RPMI8226 (cell line): Measurements from ENCODE around the gene TTC23.

Experiments
- DNase-seq: peaks from one replicate; pipeline ENCODE4 v3.0.0-alpha.2; 2015

The TTC23 gene

DNA sequence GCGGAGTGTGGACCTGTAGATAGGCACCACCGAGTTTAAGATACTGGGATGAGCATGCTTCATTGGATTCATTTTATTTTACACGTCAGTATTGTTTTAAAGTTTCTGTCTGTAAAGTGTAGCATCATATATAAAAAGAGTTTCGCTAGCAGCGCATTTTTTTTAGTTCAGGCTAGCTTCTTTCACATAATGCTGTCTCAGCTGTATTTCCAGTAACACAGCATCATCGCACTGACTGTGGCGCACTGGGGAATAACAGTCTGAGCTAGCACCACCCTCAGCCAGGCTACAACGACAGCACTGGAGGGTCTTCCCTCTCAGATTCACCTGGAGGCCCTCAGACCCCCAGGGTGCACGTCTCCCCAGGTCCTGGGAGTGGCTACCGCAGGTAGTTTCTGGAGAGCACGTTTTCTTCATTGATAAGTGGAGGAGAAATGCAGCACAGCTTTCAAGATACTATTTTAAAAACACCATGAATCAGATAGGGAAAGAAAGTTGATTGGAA lies 115.0 kb downstream of the TTC23 start:
- peak; percentile 27 for DNase-seq

DNA sequence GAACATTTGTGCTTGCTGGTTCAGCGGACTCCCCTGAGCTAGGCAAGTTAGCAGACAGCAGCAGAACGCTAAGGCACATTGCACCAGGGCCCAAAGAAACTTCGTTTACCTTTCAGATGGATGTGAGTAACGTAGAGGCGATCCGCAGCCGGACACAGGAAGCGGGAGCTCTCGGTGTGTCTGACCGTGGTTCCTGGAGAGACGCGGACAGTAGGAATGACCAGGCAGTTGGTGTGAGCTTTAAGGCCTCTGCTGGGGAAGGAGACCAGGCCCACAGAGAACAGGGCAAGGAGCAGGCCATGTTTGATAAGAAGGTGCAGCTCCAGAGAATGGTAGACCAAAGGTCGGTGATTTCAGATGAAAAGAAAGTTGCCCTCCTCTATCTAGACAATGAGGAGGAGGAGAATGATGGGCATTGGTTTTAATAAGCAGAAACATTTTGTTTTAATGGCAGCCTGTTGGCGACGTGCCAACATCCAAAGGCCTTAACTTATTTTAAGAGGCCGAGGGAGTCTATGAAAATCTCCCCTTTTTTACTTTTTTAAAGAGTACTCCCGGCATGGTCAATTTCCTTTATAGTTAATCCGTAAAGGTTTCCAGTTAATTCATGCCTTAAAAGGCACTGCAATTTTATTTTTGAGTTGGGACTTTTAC lies 116.6 kb downstream of the TTC23 start:
- DNase-seq, result no peak

DNA sequence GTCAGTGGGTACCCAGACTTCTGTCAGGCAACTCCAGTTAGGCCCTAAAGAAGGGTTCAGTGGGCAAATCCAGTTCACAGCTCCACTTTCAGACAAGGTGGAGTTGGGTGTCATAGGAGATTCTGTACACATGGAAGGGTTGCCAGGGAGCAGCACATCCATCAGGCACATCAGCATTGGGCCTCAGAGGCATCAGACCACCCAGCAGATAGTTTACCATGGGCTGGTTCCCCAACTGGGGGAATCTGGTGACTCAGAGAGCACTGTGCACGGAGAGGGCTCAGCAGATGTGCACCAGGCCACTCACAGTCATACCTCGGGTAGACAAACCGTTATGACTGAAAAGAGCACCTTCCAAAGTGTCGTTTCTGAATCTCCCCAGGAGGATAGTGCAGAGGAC lies 117.3 kb downstream of the TTC23 start:
- no peak for DNase-seq

DNA sequence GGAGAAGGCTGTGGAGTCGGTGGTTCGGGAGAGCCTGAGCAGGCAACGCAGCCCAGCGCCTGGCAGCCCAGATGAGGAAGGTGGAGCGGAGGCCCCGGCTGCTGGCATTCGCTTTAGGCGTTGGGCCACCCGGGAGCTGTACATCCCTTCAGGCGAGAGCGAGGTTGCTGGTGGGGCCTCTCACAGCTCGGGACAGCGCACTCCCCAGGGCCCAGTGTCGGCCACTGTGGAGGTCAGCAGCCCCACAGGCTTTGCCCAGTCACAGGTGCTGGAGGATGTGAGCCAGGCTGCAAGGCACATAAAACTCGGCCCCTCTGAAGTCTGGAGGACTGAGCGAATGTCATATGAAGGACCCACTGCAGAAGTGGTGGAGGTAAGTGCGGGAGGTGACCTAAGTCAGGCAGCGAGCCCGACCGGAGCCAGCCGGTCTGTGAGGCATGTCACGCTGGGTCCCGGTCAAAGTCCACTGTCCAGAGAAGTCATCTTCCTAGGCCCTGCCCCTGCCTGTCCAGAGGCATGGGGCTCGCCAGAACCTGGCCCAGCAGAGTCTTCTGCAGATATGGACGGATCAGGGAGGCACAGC lies 117.8 kb downstream of the TTC23 start:
- no peak for DNase-seq

DNA sequence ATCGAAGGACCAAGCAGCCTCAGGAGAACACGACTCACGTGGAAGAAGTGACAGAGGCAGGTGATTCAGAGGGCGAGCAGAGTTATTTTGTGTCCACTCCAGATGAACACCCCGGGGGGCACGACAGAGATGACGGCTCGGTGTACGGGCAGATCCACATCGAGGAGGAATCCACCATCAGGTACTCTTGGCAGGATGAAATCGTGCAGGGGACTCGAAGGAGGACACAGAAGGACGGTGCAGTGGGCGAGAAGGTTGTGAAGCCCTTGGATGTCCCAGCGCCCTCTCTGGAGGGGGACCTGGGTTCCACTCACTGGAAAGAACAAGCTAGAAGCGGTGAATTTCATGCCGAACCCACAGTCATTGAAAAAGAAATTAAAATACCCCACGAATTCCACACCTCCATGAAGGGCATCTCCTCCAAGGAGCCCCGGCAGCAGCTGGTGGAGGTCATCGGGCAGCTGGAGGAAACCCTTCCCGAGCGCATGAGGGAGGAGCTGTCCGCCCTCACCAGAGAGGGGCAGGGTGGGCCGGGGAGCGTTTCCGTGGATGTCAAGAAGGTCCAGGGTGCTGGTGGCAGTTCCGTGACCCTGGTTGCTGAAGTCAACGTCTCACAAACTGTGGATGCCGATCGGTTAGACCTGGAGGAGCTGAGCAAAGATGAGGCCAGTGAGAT lies 118.5 kb downstream of the TTC23 start:
- DNase-seq, result no peak

DNA sequence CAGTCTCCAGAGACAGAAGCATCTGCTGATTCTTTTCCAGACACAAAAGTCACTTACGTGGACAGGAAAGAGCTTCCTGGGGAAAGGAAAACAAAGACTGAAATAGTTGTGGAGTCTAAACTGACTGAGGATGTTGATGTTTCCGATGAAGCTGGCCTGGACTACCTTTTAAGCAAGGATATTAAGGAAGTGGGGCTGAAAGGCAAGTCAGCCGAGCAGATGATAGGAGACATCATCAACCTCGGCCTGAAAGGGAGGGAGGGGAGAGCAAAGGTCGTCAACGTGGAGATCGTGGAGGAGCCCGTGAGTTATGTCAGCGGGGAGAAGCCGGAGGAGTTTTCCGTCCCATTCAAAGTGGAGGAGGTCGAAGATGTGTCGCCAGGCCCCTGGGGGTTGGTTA lies 119.1 kb downstream of the TTC23 start:
- DNase-seq, result no peak

DNA sequence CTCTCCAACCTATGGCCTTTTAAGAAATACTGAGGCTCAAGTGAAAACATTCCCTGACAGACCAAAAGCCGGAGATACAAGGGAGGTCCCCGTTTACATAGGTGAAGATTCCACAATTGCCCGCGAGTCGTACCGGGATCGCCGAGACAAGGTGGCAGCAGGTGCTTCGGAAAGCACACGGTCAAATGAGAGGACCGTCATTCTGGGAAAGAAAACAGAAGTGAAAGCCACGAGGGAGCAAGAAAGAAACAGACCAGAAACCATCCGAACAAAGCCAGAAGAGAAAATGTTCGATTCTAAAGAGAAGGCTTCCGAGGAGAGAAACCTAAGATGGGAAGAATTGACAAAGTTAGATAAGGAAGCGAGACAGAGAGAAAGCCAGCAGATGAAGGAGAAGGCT lies 119.7 kb downstream of the TTC23 start:
- DNase-seq, result no peak

DNA sequence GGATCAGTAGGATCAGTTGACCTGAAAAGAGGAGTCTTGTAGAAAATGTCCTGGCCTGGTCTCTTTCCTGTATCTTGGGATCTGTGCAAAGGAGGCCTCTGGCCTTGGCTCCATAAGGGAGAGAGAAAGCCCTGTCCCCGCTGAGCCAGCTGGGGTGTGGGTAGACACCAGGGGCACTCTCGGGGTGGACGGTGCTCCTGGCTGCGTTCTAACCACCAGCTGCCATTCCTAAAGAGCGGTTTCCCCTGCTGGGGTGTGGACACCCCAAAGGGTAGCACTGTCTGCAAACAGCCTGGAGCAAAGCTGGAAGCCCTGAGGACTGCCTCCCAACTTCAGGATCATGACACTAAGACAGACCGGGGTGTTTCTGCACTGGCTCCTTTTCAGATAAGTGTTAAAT lies 121.0 kb downstream of the TTC23 start:
- DNase-seq, result no peak

DNA sequence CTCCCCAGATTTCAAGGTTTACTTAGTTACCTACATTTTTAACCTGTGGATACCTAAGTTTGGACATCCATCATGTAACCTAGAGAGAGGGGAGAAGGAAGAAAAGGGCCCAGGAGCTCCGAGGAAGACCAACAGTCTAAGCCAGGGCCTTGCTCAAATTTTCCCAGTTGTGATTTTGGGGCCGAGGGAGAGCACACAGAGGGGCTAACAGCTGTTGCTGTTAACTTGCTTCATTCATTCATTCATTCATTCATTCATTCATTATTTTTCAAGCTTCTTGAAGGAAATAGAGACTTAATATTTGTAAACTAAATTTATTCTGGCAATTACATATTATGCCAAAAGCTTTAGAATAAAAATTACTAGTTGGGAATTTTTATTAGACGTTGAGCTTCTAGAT lies 121.6 kb downstream of the TTC23 start:
- no peak for DNase-seq

DNA sequence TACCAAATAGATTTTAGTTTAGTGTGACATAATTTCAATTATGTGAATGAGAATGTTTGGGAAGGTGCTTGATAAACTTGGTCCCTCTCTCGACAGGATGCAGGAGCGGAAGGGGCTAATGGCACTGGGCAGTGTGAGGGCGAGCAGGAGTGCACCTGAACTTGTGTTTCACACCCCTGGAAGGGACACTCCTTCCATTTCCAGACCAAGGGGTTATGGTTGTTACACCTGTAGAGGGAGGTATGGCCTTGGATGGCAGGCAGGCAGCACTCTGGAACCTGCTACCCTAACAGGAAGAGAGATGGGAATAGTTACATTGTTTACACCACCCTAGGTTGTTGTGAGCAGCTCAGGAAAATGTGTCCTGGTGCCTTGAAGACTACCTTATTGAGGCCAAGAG lies 122.5 kb downstream of the TTC23 start:
- no peak for DNase-seq

DNA sequence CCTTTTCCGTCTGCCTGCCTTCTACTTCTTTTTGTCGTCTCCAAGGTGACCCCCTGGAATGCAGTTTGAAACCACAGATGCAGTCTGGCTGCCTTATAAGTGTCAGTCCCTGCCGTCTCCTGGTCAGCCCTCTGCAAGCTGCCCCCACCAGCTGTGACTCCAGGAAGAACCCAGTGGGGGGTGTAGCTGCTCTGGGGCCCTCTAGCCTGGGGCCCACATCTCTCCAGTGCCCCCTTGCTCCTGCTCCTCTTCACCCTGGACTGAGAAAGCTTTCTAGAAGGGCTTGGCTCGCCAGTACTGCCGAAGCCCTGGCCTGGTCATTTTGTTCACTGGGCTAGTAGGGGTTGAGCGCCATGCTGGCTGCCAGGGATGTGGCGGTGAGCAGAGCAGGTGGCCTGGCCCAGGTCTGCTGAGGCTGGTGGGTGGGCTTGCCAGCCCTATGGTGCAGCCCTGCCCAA lies 123.2 kb downstream of the TTC23 start:
- no peak for DNase-seq

DNA sequence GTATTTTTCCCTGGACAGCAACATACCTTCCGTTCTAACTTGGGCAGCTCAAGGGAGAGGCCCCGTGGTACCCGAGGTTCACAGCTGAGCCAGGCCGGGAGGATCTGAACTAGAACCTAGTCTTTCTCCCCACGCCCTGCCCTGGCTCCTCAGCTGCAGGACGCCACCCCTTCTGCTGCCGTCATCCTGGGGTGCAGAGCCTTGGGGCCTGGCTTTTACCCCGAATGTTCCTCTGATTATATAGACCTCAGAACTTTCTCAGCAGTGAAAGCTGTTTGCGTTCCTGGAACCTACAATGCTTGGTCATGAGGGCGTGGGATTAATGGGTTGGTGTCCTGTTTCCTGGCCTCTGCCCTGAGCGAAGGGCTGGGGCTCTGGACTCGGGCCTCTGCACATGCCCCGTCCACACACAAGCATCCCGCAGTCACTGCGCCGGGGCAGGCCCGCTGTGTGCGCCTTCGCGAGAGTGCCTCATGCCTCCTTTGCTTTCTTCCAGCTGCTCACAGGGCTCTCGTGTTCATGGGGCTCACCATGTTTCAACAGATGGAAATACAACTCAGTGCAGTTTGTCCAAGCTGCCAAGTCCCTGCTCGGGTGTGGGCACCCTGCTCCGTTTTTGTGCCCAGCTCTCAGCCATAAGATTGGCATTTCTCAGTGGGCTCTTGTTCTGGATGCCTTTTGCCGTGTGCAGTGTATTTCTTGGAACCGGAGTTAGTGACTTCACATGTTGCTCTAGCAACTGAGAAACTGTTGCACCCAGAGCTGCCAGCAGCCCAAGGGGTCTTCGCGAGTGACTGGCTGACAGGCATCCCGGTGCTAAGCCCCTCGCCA lies 124.1 kb downstream of the TTC23 start:
- DNase-seq, result no peak

DNA sequence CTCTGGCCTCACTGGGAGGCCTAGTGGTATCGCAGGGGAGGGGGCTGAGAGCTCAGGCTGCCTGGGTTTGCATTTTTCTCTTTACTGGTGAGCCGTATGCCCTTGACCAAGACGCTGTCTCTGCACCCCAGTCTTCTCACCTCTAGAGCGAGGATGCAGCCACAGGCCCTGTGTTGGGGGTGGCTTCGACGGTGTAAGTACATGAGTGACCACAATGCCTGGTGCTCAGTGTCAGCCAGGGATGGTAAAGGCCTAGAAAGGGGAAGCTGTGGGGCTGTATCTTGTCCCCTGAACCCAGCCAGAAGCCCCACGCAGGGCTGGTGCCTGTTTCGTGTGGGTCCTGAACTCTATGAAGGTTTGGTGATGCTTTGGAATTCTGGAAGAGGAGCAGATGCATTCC lies 124.7 kb downstream of the TTC23 start:
- no peak for DNase-seq

DNA sequence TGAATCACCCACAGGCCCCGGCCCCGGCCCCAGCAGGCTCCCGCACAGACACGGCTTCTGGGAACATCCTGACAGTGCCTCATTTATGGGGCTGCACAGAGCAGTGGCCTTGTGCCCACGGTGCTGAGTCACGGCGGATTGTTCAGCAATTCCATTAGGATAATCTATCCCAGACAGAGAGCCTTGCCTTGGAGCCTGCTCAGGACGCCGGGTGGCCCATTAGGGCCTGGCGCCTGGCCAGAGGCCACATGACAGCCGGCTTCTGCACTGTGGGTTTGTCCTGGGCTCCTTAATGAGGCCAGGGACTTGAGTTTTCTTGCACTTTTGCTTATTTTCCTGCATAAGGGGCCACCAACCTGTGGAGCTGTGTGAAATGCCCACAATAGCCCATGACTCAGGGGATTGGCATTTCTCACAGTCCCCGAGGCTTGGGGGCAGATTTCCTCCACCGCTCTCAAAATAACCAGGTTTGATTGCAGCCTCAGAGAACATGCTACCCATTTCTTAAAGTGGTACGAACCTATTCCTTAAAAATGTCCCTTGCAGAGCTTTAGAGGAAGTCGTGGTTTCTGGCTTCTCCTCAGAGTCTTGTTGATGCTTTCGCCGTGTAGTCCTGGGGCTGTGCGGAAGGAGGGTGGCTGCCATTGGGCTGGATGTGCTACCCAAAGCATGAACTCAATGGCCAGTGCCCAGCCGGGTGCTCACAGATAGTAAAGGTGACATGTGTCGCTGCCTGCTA lies 125.5 kb downstream of the TTC23 start:
- no peak for DNase-seq

DNA sequence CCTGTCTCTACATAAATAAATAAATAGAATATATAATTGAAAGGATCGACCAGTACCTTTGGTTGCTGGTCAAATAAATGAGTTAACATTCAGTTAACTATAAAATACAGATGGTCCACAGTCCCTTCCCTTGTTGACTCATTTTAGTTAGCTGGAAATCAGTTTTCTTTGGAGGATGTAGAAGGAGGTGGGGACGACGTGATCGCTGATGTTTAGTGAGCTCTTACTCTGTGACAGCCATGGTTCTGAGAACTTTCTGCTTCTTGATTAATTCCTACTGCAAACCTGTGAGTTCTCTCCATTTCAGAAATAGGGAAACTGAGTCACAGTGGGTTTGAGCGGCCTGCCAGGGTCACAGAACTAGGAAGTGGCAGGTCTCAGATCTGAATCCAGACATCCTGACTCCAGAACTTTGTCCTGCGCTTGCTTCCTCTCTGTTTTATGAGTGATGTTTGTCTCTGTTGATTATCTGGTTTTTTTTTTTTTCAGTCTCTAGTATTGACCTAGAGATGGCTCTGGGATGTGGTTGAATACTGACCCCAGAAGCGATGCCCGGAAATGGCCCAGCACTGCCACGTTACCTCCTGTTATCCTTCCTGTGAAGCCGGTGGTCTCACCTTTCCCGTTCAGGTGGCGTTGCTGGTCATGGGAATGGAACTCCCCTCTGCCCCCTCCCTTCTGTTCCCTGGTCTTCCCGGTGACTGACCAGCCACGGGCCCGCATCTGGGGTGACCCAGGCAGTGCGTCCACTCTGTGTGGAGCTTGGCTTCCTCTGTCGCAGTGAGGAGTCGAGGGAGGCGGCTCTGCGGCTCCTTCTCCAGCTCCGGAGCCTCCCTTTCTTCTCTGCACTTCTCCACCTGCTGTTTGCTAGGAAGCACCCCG lies 126.3 kb downstream of the TTC23 start:
- DNase-seq, result no peak

DNA sequence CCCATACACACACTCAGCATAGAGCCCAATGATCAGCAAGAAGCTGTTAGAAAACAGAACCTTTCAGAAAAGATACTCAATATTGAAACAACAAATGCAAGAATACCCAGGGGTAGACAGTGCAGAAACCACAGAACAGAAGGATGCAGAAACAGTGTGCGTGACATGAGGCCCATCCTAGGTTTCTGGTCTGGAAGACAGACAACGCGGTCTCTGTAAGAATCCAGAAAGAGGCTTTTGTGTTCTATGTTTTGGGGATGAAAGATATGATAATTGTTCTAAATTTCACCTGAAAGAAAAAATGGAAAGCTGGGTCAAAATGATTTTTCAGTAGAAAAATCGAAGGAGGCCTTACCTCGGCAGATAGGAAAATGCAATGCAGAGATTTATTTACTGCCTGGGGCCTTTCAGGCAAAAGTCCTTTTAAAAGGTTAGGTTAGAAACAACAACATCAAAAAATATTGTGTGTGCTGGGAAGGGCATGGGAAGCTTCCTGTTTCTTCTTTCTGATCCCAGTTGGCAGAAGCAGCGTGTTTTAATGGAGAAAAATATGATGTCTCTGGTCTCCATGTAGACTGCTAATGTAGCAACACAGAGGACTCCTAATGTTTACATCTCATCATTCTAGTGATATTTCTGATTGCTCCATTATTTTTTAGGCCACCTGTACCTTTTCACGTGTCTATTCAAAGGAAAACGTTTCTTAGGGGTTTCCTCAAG lies 127.5 kb downstream of the TTC23 start:
- DNase-seq, result no peak

DNA sequence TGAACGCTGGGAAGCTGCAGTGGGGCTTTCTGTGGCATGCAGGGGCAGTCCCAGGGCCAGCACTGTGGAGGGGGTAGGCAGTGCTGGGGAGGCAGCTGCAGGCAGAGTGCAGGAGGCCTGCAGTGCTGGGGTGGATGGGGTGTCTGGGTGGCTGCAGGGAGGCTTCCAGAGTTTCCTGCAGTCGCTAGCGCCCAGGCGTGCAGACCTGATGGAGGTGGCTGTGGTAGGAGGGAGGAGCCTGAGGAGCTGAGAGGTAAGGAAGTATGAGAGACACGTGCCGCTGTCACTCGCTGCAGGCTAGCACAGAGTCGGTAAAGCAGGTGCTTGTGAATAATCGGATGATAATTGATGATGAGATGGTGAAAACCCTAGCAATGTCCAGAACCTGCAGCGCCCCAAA lies 128.2 kb downstream of the TTC23 start:
- DNase-seq, result no peak

DNA sequence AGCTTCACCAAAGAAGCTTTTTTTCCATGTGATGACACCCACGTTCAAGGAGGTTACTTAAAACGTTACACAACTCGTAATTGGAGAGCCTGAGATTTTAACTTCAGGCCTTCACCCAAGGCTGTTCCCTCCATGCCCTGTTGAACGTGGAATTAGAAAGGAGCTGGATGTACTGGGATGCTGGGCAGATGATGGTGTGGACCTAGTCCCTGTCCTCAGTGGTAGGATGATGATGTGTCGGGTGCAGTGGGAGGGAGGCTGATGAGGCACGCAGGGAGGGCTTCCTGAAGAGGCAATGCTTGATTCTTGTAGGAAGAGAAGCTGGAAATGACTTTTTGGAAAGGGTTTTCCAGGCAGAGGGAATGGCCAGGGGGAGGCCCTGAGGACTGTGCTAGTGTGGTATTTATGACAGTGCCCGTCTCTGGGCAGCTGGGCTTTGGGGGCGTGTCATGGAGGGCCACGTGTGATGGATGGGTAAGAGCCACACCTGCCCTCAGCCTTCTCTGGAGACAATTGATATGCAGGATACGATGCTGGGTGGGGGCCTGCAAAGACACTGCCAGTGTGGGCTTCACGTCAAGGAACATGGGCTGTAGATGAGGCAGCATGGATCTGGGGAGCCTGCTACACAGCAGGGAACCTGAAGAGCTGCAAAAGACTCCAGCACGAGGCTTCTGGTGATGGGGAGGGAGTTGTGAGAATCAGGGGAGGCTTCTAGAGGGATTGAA lies 129.2 kb downstream of the TTC23 start:
- no peak for DNase-seq

DNA sequence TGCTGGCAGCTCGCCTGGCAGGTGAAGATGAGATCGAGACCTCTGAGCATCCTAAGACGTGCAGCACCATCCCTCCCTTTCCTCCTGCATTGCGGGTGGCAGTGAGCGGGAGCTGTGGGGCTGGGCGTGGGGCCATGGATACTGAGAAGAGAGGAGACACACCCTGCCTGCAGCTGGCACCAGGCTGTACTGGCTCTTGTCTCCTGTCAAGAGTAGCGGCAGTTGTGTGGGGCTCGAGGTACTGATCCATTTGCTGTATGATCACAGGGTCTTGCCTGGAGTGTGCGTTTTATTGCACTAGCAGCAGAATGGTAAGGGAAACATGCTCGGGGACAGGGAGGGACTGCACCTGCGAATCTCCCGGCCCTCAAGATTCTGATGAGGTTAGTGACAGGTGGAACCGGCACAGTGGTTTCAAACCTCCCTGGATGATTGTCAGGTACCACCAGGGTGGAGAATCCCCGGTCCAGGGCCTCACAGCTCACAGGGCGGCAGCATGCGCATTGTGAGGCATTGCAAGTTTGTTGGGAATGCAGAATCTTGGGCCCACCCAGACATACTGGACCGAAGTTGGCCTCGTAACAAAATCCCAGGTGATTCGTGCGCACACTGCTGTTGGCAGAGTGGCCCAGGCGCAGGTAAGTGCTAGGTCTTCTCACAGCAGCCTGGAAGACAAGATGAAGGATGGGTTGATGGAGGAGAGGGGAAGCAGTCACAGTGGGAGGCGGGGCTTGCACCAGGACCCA lies 130.4 kb downstream of the TTC23 start:
- no peak for DNase-seq

DNA sequence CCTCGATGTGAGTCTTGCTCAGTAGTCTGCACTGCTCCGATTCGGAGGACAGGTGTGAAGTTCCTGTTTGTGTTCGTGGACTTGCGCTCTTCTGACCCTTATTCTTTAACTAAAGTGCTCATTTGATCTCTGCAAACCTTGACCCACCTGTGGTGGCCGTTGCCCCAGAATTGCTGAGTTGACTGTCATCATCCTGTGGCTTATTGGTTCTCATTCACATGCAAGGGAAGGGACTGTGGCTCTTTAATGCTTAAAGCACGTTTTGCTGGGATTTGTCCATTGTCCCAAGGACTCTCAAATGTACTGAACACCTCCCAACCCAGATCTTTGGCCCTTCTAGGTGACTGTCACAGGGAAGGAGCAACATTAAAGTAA lies 131.1 kb downstream of the TTC23 start:
- DNase-seq, result no peak
